Gastroesophageal sphincter (tissue), 4 donors: Measurements from ENCODE around the gene EPHA5. TPM values are rescaled to one million over a fixed set of nuclear protein-coding genes. Genes with fewer than 3 reads are reported as not detected.

Experiments
- ATAC-seq: fragments of 150-250 bp; one replicate; pipeline ENCODE4 v1.9.1; 2016; ENCODE audit warnings: mild to moderate bottlenecking, moderate library complexity
- H3K27ac ChIP-seq, 4 donors: fragments of 200-600 bp; sonication (generic) in 3 of 4; 1 replicate in 3 of 4; 2 replicates in 1 of 4; pipeline ENCODE4 v1.5.1; 2016 to 2019
- H3K27me3 ChIP-seq: fragments of 200-600 bp; sonication (generic); one replicate; pipeline ENCODE4 v1.5.1; 2019
- H3K36me3 ChIP-seq, 2 donors: fragments of 200-600 bp; sonication (generic); one replicate each; pipeline ENCODE4 v1.5.1; 2019; ENCODE audit warnings: control low read depth in 1 of 2
- H3K4me1 ChIP-seq, 3 donors: fragments of 200-600 bp; sonication (generic); 1 replicate in 2 of 3; 2 replicates in 1 of 3; pipeline ENCODE4 v1.5.1; 2016 to 2019; ENCODE audit warnings: control low read depth in 2 of 3
- H3K4me3 ChIP-seq, 2 donors: fragments of 200-600 bp; sonication (generic); one replicate each; pipeline ENCODE4 v1.5.1; 2019; ENCODE audit warnings: mild to moderate bottlenecking in 1 of 2, moderate library complexity in 1 of 2
- H3K9me3 ChIP-seq, 3 donors: fragments of 200-600 bp; sonication (generic); one replicate each; pipeline ENCODE4 v1.5.1; 2017 to 2019; ENCODE audit warnings: control low read depth in 2 of 3
- EP300 ChIP-seq: sonication (generic); formaldehyde crosslinking; IDR thresholded peaks from one replicate; pipeline ENCODE4 v1.6.1; 2017; ENCODE audit warnings: antibody characterized with exemption, mild to moderate bottlenecking
- POLR2A ChIP-seq, 2 donors: fragments of 450-650 bp; IDR thresholded peaks; one replicate each; pipeline ENCODE4 v1.6.1; 2017; ENCODE audit warnings: antibody characterized with exemption in 2 of 2, mild to moderate bottlenecking in 2 of 2, moderate library complexity in 1 of 2
- POLR2AphosphoS5 ChIP-seq: sonication (generic); formaldehyde crosslinking; IDR thresholded peaks from one replicate; pipeline ENCODE4 v1.6.1; 2017; ENCODE audit warnings: antibody characterized with exemption
- WGBS, 2 donors: methylation state at CpG; one replicate each; pipeline ENCODE4 v1.1.5; 2018; ENCODE audit warnings: low coverage in 1 of 2; 5-methylcytosine and 5-hydroxymethylcytosine counted together
- total RNA-seq, 4 donors: library from RNA; depleted of rRNA; stranded (reverse); fragments of >200 nt; gene quantifications; one replicate each; pipeline ENCODE4 v1.1.0, GENCODE V29; 2016
- TF ChIP-seq, protein P1 (sequence below), 4 experiments: fragments of 200-600 bp in 2 of 4; fragments of 450-650 bp in 2 of 4; sonication (generic) in 1 of 4; IDR thresholded peaks; one replicate each; pipeline ENCODE4 v1.5.1; 2017 to 2019; ENCODE audit warnings: antibody characterized with exemption in 4 of 4, mild to moderate bottlenecking in 2 of 4, moderate library complexity in 2 of 4

EPHA5 gene
- total RNA-seq, 4 donors from 2014 or later, result 0.10 to 0.78 (median 0.50) TPM

GRCh38 chr4:65457011-65457410, 213.3 kb downstream of the EPHA5 start:
- no peaks in the 10 kb centered on the region for H3K36me3 ChIP-seq
- H3K27ac ChIP-seq, result no peak overlapping the region
- WGBS, 2 donors, result 43 to 53% methylated on average over 2 of the region's 2 CpGs
- H3K4me1 ChIP-seq, result no peaks in the 10 kb centered on the region
- TF ChIP-seq, protein P1, sequence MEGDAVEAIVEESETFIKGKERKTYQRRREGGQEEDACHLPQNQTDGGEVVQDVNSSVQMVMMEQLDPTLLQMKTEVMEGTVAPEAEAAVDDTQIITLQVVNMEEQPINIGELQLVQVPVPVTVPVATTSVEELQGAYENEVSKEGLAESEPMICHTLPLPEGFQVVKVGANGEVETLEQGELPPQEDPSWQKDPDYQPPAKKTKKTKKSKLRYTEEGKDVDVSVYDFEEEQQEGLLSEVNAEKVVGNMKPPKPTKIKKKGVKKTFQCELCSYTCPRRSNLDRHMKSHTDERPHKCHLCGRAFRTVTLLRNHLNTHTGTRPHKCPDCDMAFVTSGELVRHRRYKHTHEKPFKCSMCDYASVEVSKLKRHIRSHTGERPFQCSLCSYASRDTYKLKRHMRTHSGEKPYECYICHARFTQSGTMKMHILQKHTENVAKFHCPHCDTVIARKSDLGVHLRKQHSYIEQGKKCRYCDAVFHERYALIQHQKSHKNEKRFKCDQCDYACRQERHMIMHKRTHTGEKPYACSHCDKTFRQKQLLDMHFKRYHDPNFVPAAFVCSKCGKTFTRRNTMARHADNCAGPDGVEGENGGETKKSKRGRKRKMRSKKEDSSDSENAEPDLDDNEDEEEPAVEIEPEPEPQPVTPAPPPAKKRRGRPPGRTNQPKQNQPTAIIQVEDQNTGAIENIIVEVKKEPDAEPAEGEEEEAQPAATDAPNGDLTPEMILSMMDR (IDR thresholded peaks at IDR 0.05), result no peak
- TF ChIP-seq POLR2A (IDR thresholded peaks at IDR 0.05) (no peak), POLR2AphosphoS5 (no peak), EP300 (no peak)
- no peak overlapping the region for H3K4me3 ChIP-seq
- no peaks in the 10 kb centered on the region for H3K9me3 ChIP-seq
- no peak for ATAC-seq
- H3K27me3 ChIP-seq, result no peaks in the 10 kb centered on the region

- Histone ChIP-seq H3K4me1 (no peaks in the 10 kb centered on the region), H3K27me3 (no peaks in the 10 kb centered on the region), H3K4me3 (no peak overlapping the region), H3K36me3 (no peaks in the 10 kb centered on the region), H3K27ac (no peak overlapping the region), H3K9me3 (no peaks in the 10 kb centered on the region)
- TF ChIP-seq EP300, result no peak
- no peak for TF ChIP-seq POLR2A (IDR thresholded peaks at IDR 0.05)
- TF ChIP-seq, protein P1 (IDR thresholded peaks at IDR 0.05), result no peak
- no peak for TF ChIP-seq POLR2AphosphoS5
- ATAC-seq, result no peak
These were observed 213.7 kb downstream of the EPHA5 start for GRCh38 chr4:65456579-65456978.

GRCh38 chr4:65453398-65453797, 216.9 kb downstream of the EPHA5 start:
- no peaks in the 10 kb centered on the region for H3K9me3 ChIP-seq
- no peak overlapping the region for H3K27ac ChIP-seq
- no peaks in the 10 kb centered on the region for H3K36me3 ChIP-seq
- no peak overlapping the region for H3K4me3 ChIP-seq
- H3K4me1 ChIP-seq, result no peaks in the 10 kb centered on the region
- H3K27me3 ChIP-seq, result no peaks in the 10 kb centered on the region
- 25 to 50% methylated on average over 2 to 3 of the region's 3 CpGs for WGBS, 2 donors
- ATAC-seq, result no peak
- TF ChIP-seq POLR2AphosphoS5, result no peak
- TF ChIP-seq, protein P1 (IDR thresholded peaks at IDR 0.05), result no peak
- TF ChIP-seq POLR2A (IDR thresholded peaks at IDR 0.05), result no peak
- no peak for TF ChIP-seq EP300

- H3K9me3 ChIP-seq, result no peaks in the 10 kb centered on the region
- TF ChIP-seq POLR2A (IDR thresholded peaks at IDR 0.05) (no peak), EP300 (no peak), POLR2AphosphoS5 (no peak)
- TF ChIP-seq, protein P1 (IDR thresholded peaks at IDR 0.05), result no peak
- no peak for ATAC-seq
- no peaks in the 10 kb centered on the region for H3K36me3 ChIP-seq
- no peaks in the 10 kb centered on the region for H3K27me3 ChIP-seq
- 79 to 90% methylated on average over 1 to 2 of the region's 2 CpGs for WGBS, 2 donors
- no peaks in the 10 kb centered on the region for H3K4me1 ChIP-seq
- no peak overlapping the region for H3K27ac ChIP-seq
- H3K4me3 ChIP-seq, result no peak overlapping the region
These were observed 219.4 kb downstream of the EPHA5 start for GRCh38 chr4:65450899-65451298.

DNA sequence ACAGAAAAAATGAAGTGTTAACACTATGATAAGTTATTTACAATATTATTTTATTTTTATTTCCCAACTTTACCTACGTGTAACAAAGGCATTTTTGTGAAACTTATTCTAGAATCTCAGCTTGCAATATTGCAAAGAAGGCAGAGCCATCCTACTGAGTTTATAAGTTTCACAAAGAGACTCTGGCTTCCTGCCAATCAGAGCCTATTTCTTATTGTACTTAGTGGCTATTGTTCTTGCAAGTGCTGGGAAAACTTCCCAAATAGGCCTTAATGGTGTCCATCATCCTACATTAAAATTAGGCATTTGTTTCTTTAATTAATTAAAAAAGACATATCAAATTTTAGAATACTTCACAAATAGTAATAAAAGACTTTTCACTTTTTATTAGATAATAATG, 233.2 kb downstream of the EPHA5 start:
- Histone ChIP-seq H3K4me3 (no peak overlapping the region), H3K4me1 (no peaks in the 10 kb centered on the region), H3K27ac (no peak overlapping the region), H3K36me3 (no peaks in the 10 kb centered on the region), H3K27me3 (no peaks in the 10 kb centered on the region), H3K9me3 (no peaks in the 10 kb centered on the region)
- 25 to 60% methylated on average over 1 of the region's 1 CpG for WGBS, 2 donors
- TF ChIP-seq EP300 (no peak), POLR2A (IDR thresholded peaks at IDR 0.05) (no peak)
- TF ChIP-seq, protein P1 (IDR thresholded peaks at IDR 0.05), result no peak
- no peak for ATAC-seq
